B cell (primary cell): ENCODE data around the gene RUVBL2.

Source experiments
- EZH2 ChIP-seq: IDR thresholded peaks from 2 replicates; pipeline ENCODE4 v1.6.1; 2012; ENCODE audit warnings: borderline replicate concordance, low read depth, mild to moderate bottlenecking, moderate library complexity, low read length; ENCODE audit not compliant: insufficient read depth, poor library complexity, severe bottlenecking
- TF ChIP-seq, protein P1 (sequence below): fragments of 200-600 bp; IDR thresholded peaks from one replicate; pipeline ENCODE4 v1.8.0; 2022; ENCODE audit warnings: antibody characterized with exemption, mild to moderate bottlenecking

- TF ChIP-seq, protein P1, sequence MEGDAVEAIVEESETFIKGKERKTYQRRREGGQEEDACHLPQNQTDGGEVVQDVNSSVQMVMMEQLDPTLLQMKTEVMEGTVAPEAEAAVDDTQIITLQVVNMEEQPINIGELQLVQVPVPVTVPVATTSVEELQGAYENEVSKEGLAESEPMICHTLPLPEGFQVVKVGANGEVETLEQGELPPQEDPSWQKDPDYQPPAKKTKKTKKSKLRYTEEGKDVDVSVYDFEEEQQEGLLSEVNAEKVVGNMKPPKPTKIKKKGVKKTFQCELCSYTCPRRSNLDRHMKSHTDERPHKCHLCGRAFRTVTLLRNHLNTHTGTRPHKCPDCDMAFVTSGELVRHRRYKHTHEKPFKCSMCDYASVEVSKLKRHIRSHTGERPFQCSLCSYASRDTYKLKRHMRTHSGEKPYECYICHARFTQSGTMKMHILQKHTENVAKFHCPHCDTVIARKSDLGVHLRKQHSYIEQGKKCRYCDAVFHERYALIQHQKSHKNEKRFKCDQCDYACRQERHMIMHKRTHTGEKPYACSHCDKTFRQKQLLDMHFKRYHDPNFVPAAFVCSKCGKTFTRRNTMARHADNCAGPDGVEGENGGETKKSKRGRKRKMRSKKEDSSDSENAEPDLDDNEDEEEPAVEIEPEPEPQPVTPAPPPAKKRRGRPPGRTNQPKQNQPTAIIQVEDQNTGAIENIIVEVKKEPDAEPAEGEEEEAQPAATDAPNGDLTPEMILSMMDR = no peak
- no peak for TF ChIP-seq EZH2
These were observed 27.5 kb downstream of the RUVBL2 start for GRCh38 chr19:49020931-49021895.
